Measurements from ENCODE around the gene HIKESHI. TPM values are rescaled to one million over a fixed set of nuclear protein-coding genes. Genes with fewer than 3 reads are reported as not detected.

The HIKESHI gene
- 73.4 and 172 TPM in 2 replicates for total RNA-seq (2014; rRNA removed; shearing (Covaris generic); ENCODE audit: low replicate concordance)

- Histone ChIP-seq H3K27ac (ENCODE audit: low read length) (peak within 1 kb of the TSS; percentile 20), H3K27me3 (ENCODE audit: low read length) (no peaks in the 10 kb centered on the region), H3K4me3 (ENCODE audit: low read length) (peak within 1 kb of the TSS; percentile 73), H3K36me3 (ENCODE audit: insufficient read depth, low read length) (peaks cover 18% of the 10 kb centered on the region), H4K20me1 (ENCODE audit: insufficient read depth, low read depth, low read length) (no peaks in the 10 kb centered on the region), H3K4me1 (ENCODE audit: low read length) (peaks cover 21% of the 10 kb centered on the region), H3K79me2 (ENCODE audit: low read length) (peaks cover 44% of the 10 kb centered on the region), H3K9me2 (replicated peaks; ENCODE audit: insufficient read depth, low read length) (no peaks in the 10 kb centered on the region), H3K9me3 (ENCODE audit: low read length) (peaks cover 4% of the 10 kb centered on the region; the same call in 1 of the 2 replicates), H2AFZ (ENCODE audit: low read length) (peak within 1 kb of the TSS; percentile 60), H3K4me2 (ENCODE audit: low read depth, low read length, poor library complexity, severe bottlenecking) (peak within 1 kb of the TSS; percentile 86), H3K9ac (ENCODE audit: low read length) (peak within 1 kb of the TSS; percentile 75)
- peak; percentile 100 for DNase-seq
These were observed at the start of gene HIKESHI for GRCh38 chr11:86302092-86302793. TSS of gene HIKESHI (plus strand) at chr11:86302240. CDS start at chr11:86302449, 209 bp downstream.

GRCh38 chr11:86255896-86256295, 46.1 kb upstream of the HIKESHI start:
- no peak for DNase-seq
- no peak overlapping the region for H2AFZ ChIP-seq (ENCODE audit: low read length)
- no peaks in the 10 kb centered on the region for H3K9me3 ChIP-seq (ENCODE audit: low read length)
- H4K20me1 ChIP-seq (ENCODE audit: insufficient read depth, low read depth, low read length), result no peaks in the 10 kb centered on the region
- H3K4me2 ChIP-seq (ENCODE audit: low read depth, low read length, poor library complexity, severe bottlenecking), result no peak overlapping the region
- H3K9me2 ChIP-seq (replicated peaks; ENCODE audit: insufficient read depth, low read length), result no peaks in the 10 kb centered on the region
- peaks cover 18% of the 10 kb centered on the region for H3K4me1 ChIP-seq (ENCODE audit: low read length)
- no peak overlapping the region for H3K9ac ChIP-seq (ENCODE audit: low read length)
- peaks cover 91% of the 10 kb centered on the region for H3K79me2 ChIP-seq (ENCODE audit: low read length)
- H3K36me3 ChIP-seq (ENCODE audit: insufficient read depth, low read length), result peaks cover 82% of the 10 kb centered on the region
- no peak overlapping the region for H3K4me3 ChIP-seq (ENCODE audit: low read length)
- H3K27me3 ChIP-seq (ENCODE audit: low read length), result no peaks in the 10 kb centered on the region
- no peak overlapping the region for H3K27ac ChIP-seq (ENCODE audit: low read length)

- no peaks in the 10 kb centered on the region for H3K9me3 ChIP-seq (ENCODE audit: low read length)
- peaks cover 91% of the 10 kb centered on the region for H3K79me2 ChIP-seq (ENCODE audit: low read length)
- no peaks in the 10 kb centered on the region for H4K20me1 ChIP-seq (ENCODE audit: insufficient read depth, low read depth, low read length)
- no peak overlapping the region for H3K27ac ChIP-seq (ENCODE audit: low read length)
- H3K9me2 ChIP-seq (replicated peaks; ENCODE audit: insufficient read depth, low read length), result no peaks in the 10 kb centered on the region
- H3K4me1 ChIP-seq (ENCODE audit: low read length), result peaks cover 11% of the 10 kb centered on the region
- peaks cover 83% of the 10 kb centered on the region for H3K36me3 ChIP-seq (ENCODE audit: insufficient read depth, low read length)
- no peak overlapping the region for H3K9ac ChIP-seq (ENCODE audit: low read length)
- no peak overlapping the region for H3K4me3 ChIP-seq (ENCODE audit: low read length)
- no peak overlapping the region for H2AFZ ChIP-seq (ENCODE audit: low read length)
- no peaks in the 10 kb centered on the region for H3K27me3 ChIP-seq (ENCODE audit: low read length)
- no peak overlapping the region for H3K4me2 ChIP-seq (ENCODE audit: low read depth, low read length, poor library complexity, severe bottlenecking)
- DNase-seq, result no peak
These were observed 45.4 kb upstream of the HIKESHI start for GRCh38 chr11:86256608-86257007.

GRCh38 chr11:86257446-86257845, 44.6 kb upstream of the HIKESHI start:
- Histone ChIP-seq H3K36me3 (ENCODE audit: insufficient read depth, low read length) (peaks cover 82% of the 10 kb centered on the region), H3K27ac (ENCODE audit: low read length) (no peak overlapping the region)

GRCh38 chr11:86259730-86260129, 42.3 kb upstream of the HIKESHI start:
- peaks cover 6% of the 10 kb centered on the region; the same call in 1 of the 2 replicates for H3K4me1 ChIP-seq (ENCODE audit: low read length)
- H3K9ac ChIP-seq (ENCODE audit: low read length), result no peak overlapping the region
- peaks cover 90% of the 10 kb centered on the region for H3K36me3 ChIP-seq (ENCODE audit: insufficient read depth, low read length)
- no peak overlapping the region for H3K4me3 ChIP-seq (ENCODE audit: low read length)
- H3K79me2 ChIP-seq (ENCODE audit: low read length), result peaks cover 87% of the 10 kb centered on the region
- no peaks in the 10 kb centered on the region for H4K20me1 ChIP-seq (ENCODE audit: insufficient read depth, low read depth, low read length)
- H3K9me2 ChIP-seq (replicated peaks; ENCODE audit: insufficient read depth, low read length), result no peaks in the 10 kb centered on the region
- no peak overlapping the region for H3K4me2 ChIP-seq (ENCODE audit: low read depth, low read length, poor library complexity, severe bottlenecking)
- no peaks in the 10 kb centered on the region for H3K27me3 ChIP-seq (ENCODE audit: low read length)
- no peak overlapping the region for H2AFZ ChIP-seq (ENCODE audit: low read length)
- H3K27ac ChIP-seq (ENCODE audit: low read length), result no peak overlapping the region
- no peak for DNase-seq
- no peaks in the 10 kb centered on the region for H3K9me3 ChIP-seq (ENCODE audit: low read length)

More at GRCh38 chr11:86257446-86257845, 44.6 kb upstream of the HIKESHI start:
- H3K4me2 ChIP-seq (ENCODE audit: low read depth, low read length, poor library complexity, severe bottlenecking), result no peak overlapping the region
- no peaks in the 10 kb centered on the region for H3K9me2 ChIP-seq (replicated peaks; ENCODE audit: insufficient read depth, low read length)
- H3K27me3 ChIP-seq (ENCODE audit: low read length), result no peaks in the 10 kb centered on the region
- no peaks in the 10 kb centered on the region for H3K9me3 ChIP-seq (ENCODE audit: low read length)
- H3K79me2 ChIP-seq (ENCODE audit: low read length), result peaks cover 87% of the 10 kb centered on the region
- no peak for DNase-seq
- H3K4me1 ChIP-seq (ENCODE audit: low read length), result peaks cover 6% of the 10 kb centered on the region; the same call in 1 of the 2 replicates
- H2AFZ ChIP-seq (ENCODE audit: low read length), result no peak overlapping the region
- H3K9ac ChIP-seq (ENCODE audit: low read length), result no peak overlapping the region
- no peak overlapping the region for H3K4me3 ChIP-seq (ENCODE audit: low read length)
- H4K20me1 ChIP-seq (ENCODE audit: insufficient read depth, low read depth, low read length), result no peaks in the 10 kb centered on the region

- Histone ChIP-seq H3K27ac (ENCODE audit: low read length) (no peak overlapping the region), H3K9ac (ENCODE audit: low read length) (no peak overlapping the region), H3K36me3 (ENCODE audit: insufficient read depth, low read length) (peaks cover 92% of the 10 kb centered on the region), H3K4me1 (ENCODE audit: low read length) (no peaks in the 10 kb centered on the region), H3K4me3 (ENCODE audit: low read length) (no peak overlapping the region), H3K9me3 (ENCODE audit: low read length) (no peaks in the 10 kb centered on the region), H3K27me3 (ENCODE audit: low read length) (no peaks in the 10 kb centered on the region), H4K20me1 (ENCODE audit: insufficient read depth, low read depth, low read length) (no peaks in the 10 kb centered on the region), H2AFZ (ENCODE audit: low read length) (no peak overlapping the region), H3K4me2 (ENCODE audit: low read depth, low read length, poor library complexity, severe bottlenecking) (no peak overlapping the region), H3K9me2 (replicated peaks; ENCODE audit: insufficient read depth, low read length) (no peaks in the 10 kb centered on the region), H3K79me2 (ENCODE audit: low read length) (peaks cover 87% of the 10 kb centered on the region)
- DNase-seq, result no peak
These were observed 40.7 kb upstream of the HIKESHI start for GRCh38 chr11:86261328-86261727.

GRCh38 chr11:86262387-86262786, 39.7 kb upstream of the HIKESHI start:
- Histone ChIP-seq H3K4me1 (ENCODE audit: low read length) (no peaks in the 10 kb centered on the region), H3K9me2 (replicated peaks; ENCODE audit: insufficient read depth, low read length) (no peaks in the 10 kb centered on the region), H3K27me3 (ENCODE audit: low read length) (no peaks in the 10 kb centered on the region), H3K9ac (ENCODE audit: low read length) (no peak overlapping the region), H3K79me2 (ENCODE audit: low read length) (peaks cover 87% of the 10 kb centered on the region), H3K36me3 (ENCODE audit: insufficient read depth, low read length) (peaks cover 92% of the 10 kb centered on the region), H3K4me3 (ENCODE audit: low read length) (no peak overlapping the region), H2AFZ (ENCODE audit: low read length) (no peak overlapping the region), H3K27ac (ENCODE audit: low read length) (no peak overlapping the region), H4K20me1 (ENCODE audit: insufficient read depth, low read depth, low read length) (no peaks in the 10 kb centered on the region), H3K9me3 (ENCODE audit: low read length) (no peaks in the 10 kb centered on the region), H3K4me2 (ENCODE audit: low read depth, low read length, poor library complexity, severe bottlenecking) (no peak overlapping the region)
- no peak for DNase-seq

GRCh38 chr11:86264649-86265048, 37.4 kb upstream of the HIKESHI start:
- H3K4me1 ChIP-seq (ENCODE audit: low read length), result no peaks in the 10 kb centered on the region
- DNase-seq, result no peak
- H3K27me3 ChIP-seq (ENCODE audit: low read length), result no peaks in the 10 kb centered on the region
- H3K79me2 ChIP-seq (ENCODE audit: low read length), result peaks cover 91% of the 10 kb centered on the region
- no peak overlapping the region for H3K4me3 ChIP-seq (ENCODE audit: low read length)
- H3K9me3 ChIP-seq (ENCODE audit: low read length), result no peaks in the 10 kb centered on the region
- H2AFZ ChIP-seq (ENCODE audit: low read length), result no peak overlapping the region
- no peak overlapping the region for H3K9ac ChIP-seq (ENCODE audit: low read length)
- peaks cover under 1% of the 10 kb centered on the region; the same call in 1 of the 2 replicates for H4K20me1 ChIP-seq (ENCODE audit: insufficient read depth, low read depth, low read length)
- no peak overlapping the region for H3K4me2 ChIP-seq (ENCODE audit: low read depth, low read length, poor library complexity, severe bottlenecking)
- H3K27ac ChIP-seq (ENCODE audit: low read length), result no peak overlapping the region
- H3K36me3 ChIP-seq (ENCODE audit: insufficient read depth, low read length), result peaks cover 94% of the 10 kb centered on the region
- H3K9me2 ChIP-seq (replicated peaks; ENCODE audit: insufficient read depth, low read length), result no peaks in the 10 kb centered on the region
